ENCODE measurements around the gene DNAAF3. TPM values are rescaled to one million over a fixed set of nuclear protein-coding genes. Genes with fewer than 3 reads are reported as not detected.
A peak's percentile ranks its signal among the peaks of the same experiment; 100 is the strongest.
"Not testable (repeated sequence)": the region's sequence is repeated elsewhere in the genome, so short reads cannot be mapped to it uniquely, and the experiment has no call there.

The DNAAF3 gene
- total and polyA plus RNA-seq, 4 donors, result 10.9 to 52.3 (median 13.7) TPM

- WGBS, 2 donors, result 2% methylated on average over 37 of the region's 37 CpGs
Observed at GRCh38 chr19:55173714-55174409, 7.4 kb upstream of the DNAAF3 start.

GRCh38 chr19:55173186-55173713 is 6.8 kb upstream of the DNAAF3 start:
- Histone ChIP-seq H3K9me3 (ENCODE audit: control insufficient read depth in 4 of 4, insufficient read depth in 3 of 4, low read length in 3 of 4) (peaks cover 0 to 4% (median under 1%) of the 10 kb centered on the region in 4 donors), H3K4me1 (ENCODE audit: control insufficient read depth in 5 of 5, insufficient read depth in 5 of 5, low read length in 5 of 5) (peaks cover 0 to 6% (median 0%) of the 10 kb centered on the region in 5 donors), H3K27ac (ENCODE audit: low read depth in 1 of 2, low read length in 1 of 2) (no peak overlapping the region), H3K36me3 (ENCODE audit: control insufficient read depth in 4 of 4, insufficient read depth in 4 of 4, low read length in 4 of 4) (no peaks in the 10 kb centered on the region), H3K4me3 (no peak overlapping the region), H3K27me3 (ENCODE audit: control insufficient read depth in 3 of 3, insufficient read depth in 3 of 3, low read length in 2 of 3) (peaks cover 9 to 72% (median 43%) of the 10 kb centered on the region in 3 donors), H3K9ac (ENCODE audit: insufficient read depth in 1 of 2, low read length in 2 of 2) (no peak overlapping the region)
- ATAC-seq (ENCODE audit: insufficient read depth, low FRiP score) (no peak), DNase-seq (no peak)
- WGBS, 2 donors, result 2 to 3% methylated on average over 31 to 32 of the region's 32 CpGs
- no peak for TF ChIP-seq CTCF (IDR thresholded peaks at IDR 0.05; ENCODE audit: control extremely low read depth, extremely low read depth)

More at GRCh38 chr19:55173714-55174409, 7.4 kb upstream of the DNAAF3 start:
- H3K9me3 ChIP-seq (ENCODE audit: control insufficient read depth in 4 of 4, insufficient read depth in 3 of 4, low read length in 3 of 4), result peaks cover 0 to 4% (median under 1%) of the 10 kb centered on the region in 4 donors
- no peak overlapping the region for H3K27ac ChIP-seq (ENCODE audit: low read depth in 1 of 2, low read length in 1 of 2)
- H3K4me3 ChIP-seq, result no peak overlapping the region
- DNase-seq, result no peak
- no peak overlapping the region for H3K9ac ChIP-seq (ENCODE audit: insufficient read depth in 1 of 2, low read length in 2 of 2)
- H3K27me3 ChIP-seq (ENCODE audit: control insufficient read depth in 3 of 3, insufficient read depth in 3 of 3, low read length in 2 of 3), result peaks cover 10 to 76% (median 45%) of the 10 kb centered on the region in 3 donors
- peak; percentile 46 for ATAC-seq (ENCODE audit: insufficient read depth, low FRiP score)
- peaks cover 0 to 6% (median 0%) of the 10 kb centered on the region in 5 donors for H3K4me1 ChIP-seq (ENCODE audit: control insufficient read depth in 5 of 5, insufficient read depth in 5 of 5, low read length in 5 of 5)
- no peaks in the 10 kb centered on the region for H3K36me3 ChIP-seq (ENCODE audit: control insufficient read depth in 4 of 4, insufficient read depth in 4 of 4, low read length in 4 of 4)
- TF ChIP-seq CTCF (IDR thresholded peaks at IDR 0.05; ENCODE audit: control extremely low read depth, extremely low read depth), result no peak

GRCh38 chr19:55172741-55173140 is 6.3 kb upstream of the DNAAF3 start:
- TF ChIP-seq CTCF (IDR thresholded peaks at IDR 0.05; ENCODE audit: control extremely low read depth, extremely low read depth), result no peak
- H3K27me3 ChIP-seq (ENCODE audit: control insufficient read depth in 3 of 3, insufficient read depth in 3 of 3, low read length in 2 of 3), result peaks cover 6 to 71% (median 41%) of the 10 kb centered on the region in 3 donors
- no peak for ATAC-seq (ENCODE audit: insufficient read depth, low FRiP score)
- no peak overlapping the region for H3K9ac ChIP-seq (ENCODE audit: insufficient read depth in 1 of 2, low read length in 2 of 2)
- no peak overlapping the region for H3K4me3 ChIP-seq
- DNase-seq, result no peak
- H3K9me3 ChIP-seq (ENCODE audit: control insufficient read depth in 4 of 4, insufficient read depth in 3 of 4, low read length in 3 of 4), result peaks cover 0 to 4% (median under 1%) of the 10 kb centered on the region in 4 donors
- no peak overlapping the region for H3K27ac ChIP-seq (ENCODE audit: low read depth in 1 of 2, low read length in 1 of 2)
- peaks cover 0 to 6% (median 0%) of the 10 kb centered on the region in 5 donors for H3K4me1 ChIP-seq (ENCODE audit: control insufficient read depth in 5 of 5, insufficient read depth in 5 of 5, low read length in 5 of 5)
- no peaks in the 10 kb centered on the region for H3K36me3 ChIP-seq (ENCODE audit: control insufficient read depth in 4 of 4, insufficient read depth in 4 of 4, low read length in 4 of 4)
- 13 to 19% methylated on average over 12 of the region's 12 CpGs for whole genome bisulfite sequencing, 2 donors

GRCh38 chr19:55172318-55172717 is 5.9 kb upstream of the DNAAF3 start:
- H3K9ac ChIP-seq (ENCODE audit: insufficient read depth in 1 of 2, low read length in 2 of 2), result not testable (repeated sequence)
- whole genome bisulfite sequencing, 2 donors, result 53 to 68% methylated on average over 9 of the region's 9 CpGs

More at GRCh38 chr19:55172318-55172717, 5.9 kb upstream of the DNAAF3 start:
- not testable (repeated sequence) for ATAC-seq (ENCODE audit: insufficient read depth, low FRiP score); H3K4me1 ChIP-seq (ENCODE audit: control insufficient read depth in 5 of 5, insufficient read depth in 5 of 5, low read length in 5 of 5); H3K9me3 ChIP-seq (ENCODE audit: control insufficient read depth in 4 of 4, insufficient read depth in 3 of 4, low read length in 3 of 4); H3K27ac ChIP-seq (ENCODE audit: low read depth in 1 of 2, low read length in 1 of 2); DNase-seq; H3K4me3 ChIP-seq; H3K36me3 ChIP-seq (ENCODE audit: control insufficient read depth in 4 of 4, insufficient read depth in 4 of 4, low read length in 4 of 4)
- peaks cover 6 to 69% (median 42%) of the 10 kb centered on the region in 3 donors for H3K27me3 ChIP-seq (ENCODE audit: control insufficient read depth in 3 of 3, insufficient read depth in 3 of 3, low read length in 2 of 3)
